ENCODE data around the gene GLCCI1. TPM values are rescaled to one million over a fixed set of nuclear protein-coding genes. Genes with fewer than 3 reads are reported as not detected.
A peak's percentile ranks its signal among the peaks of the same experiment; 100 is the strongest.

Gene GLCCI1
- total and polyA plus RNA-seq, 10 of the 15 experiments (the other 5 are each of a cell fraction or from before 2014, with no cell fraction given) = 12.6 to 92.0 (median 27.6) TPM

- TF ChIP-seq NFIC (IDR thresholded peaks at IDR 0.05; ENCODE audit: low read depth, low read length) = peak; percentile 52; the same call in 1 of the 2 replicates
- peak; percentile 45 for TF ChIP-seq MEF2B (IDR thresholded peaks at IDR 0.05; ENCODE audit: partially characterized antibody, poor library complexity, severe bottlenecking)
- TF ChIP-seq RELA (IDR thresholded peaks at IDR 0.05; ENCODE audit: borderline replicate concordance, partially characterized antibody) = no peak
- peak; percentile 91 for TF ChIP-seq ATF7 (IDR thresholded peaks at IDR 0.05; ENCODE audit: low read depth)
- TF ChIP-seq MAX (IDR thresholded peaks at IDR 0.05; ENCODE audit: low read depth, low read length) = 0 out of 2 replicates have a peak, but pooled peaks have one; percentile 79
- TF ChIP-seq PML (IDR thresholded peaks at IDR 0.05; ENCODE audit: low read length) = peak; percentile 79; the same call in 1 of the 2 replicates
- peak; percentile 78 to 85; a peak in 3 of 4 replicates for TF ChIP-seq EP300 (IDR thresholded peaks at IDR 0.05; ENCODE audit: borderline replicate concordance in 1 of 2, control insufficient read depth in 1 of 2, low read depth in 2 of 2, low read length in 2 of 2)
- 0 out of 2 replicates have a peak, but pooled peaks have one; percentile 30 for TF ChIP-seq GABPA (IDR thresholded peaks at IDR 0.05; ENCODE audit: low read depth)
- TF ChIP-seq CHD2 (IDR thresholded peaks at IDR 0.05; ENCODE audit: borderline replicate concordance, low read depth, low read length) = no peak
- TF ChIP-seq POLR2AphosphoS2 (IDR thresholded peaks at IDR 0.05; ENCODE audit: low read depth, low read length) = 0 out of 2 replicates have a peak, but pooled peaks have one; percentile 11
- peak; percentile 15 to 38; a peak in 2 of 3 replicates for TF ChIP-seq EGR1 (IDR thresholded peaks at IDR 0.05; ENCODE audit: borderline replicate concordance in 1 of 2, low read depth in 2 of 2, low read length in 2 of 2)
- TF ChIP-seq IKZF2 (IDR thresholded peaks at IDR 0.05) = peak; percentile 57 to 79
- 0 out of 2 replicates have a peak, but pooled peaks have one; percentile 47 for TF ChIP-seq IKZF1 (conservative IDR thresholded peaks at IDR 0.05)
- peak; percentile 100 for TF ChIP-seq SKIL (IDR thresholded peaks at IDR 0.05; ENCODE audit: low read depth, poor library complexity, severe bottlenecking)
- TF ChIP-seq POLR2A (IDR thresholded peaks at IDR 0.05; ENCODE audit: low read depth, low read length) = peak; percentile 78
- TF ChIP-seq NKRF (conservative IDR thresholded peaks at IDR 0.05) = peak; percentile 45; the same call in 1 of the 2 replicates
- TF ChIP-seq NBN (IDR thresholded peaks at IDR 0.05) = 0 out of 2 replicates have a peak, but pooled peaks have one; percentile 69
- TF ChIP-seq EED (IDR thresholded peaks at IDR 0.05; ENCODE audit: low read depth) = no peak
- TF ChIP-seq IRF4 (IDR thresholded peaks at IDR 0.05; ENCODE audit: low read depth, low read length) = 0 out of 2 replicates have a peak, but pooled peaks have one; percentile 49
These were observed 581 bp upstream of the GLCCI1 start (continued) for GRCh38 chr7:7967886-7968543.
